ENCODE measurements around the gene ACTR3C.

The ACTR3C gene

DNA sequence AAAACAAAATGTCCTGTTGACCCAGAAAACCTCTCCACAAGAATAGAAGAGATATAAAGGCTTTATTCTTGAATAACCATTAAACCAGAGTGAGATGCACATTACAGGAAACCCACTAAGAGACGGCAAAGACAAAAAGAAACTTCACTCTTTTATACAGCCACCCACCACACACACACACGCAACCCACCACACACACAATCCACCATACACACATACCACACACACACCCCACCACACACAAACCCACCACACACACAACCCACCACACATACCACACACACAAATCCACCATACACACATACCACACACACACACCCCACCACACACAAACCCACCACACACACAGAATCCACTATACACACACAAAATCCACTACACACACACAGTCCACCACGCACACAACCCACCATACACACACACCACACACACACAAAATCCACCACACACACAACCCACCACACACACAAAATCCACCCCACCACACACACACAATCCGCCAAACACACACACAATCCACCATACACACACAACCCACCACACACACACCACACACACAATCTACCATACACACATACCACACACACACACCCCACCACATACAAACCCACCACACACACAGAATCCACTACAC is 35.8 kb upstream of the ACTR3C start:
- ATAC-seq = no peak

DNA sequence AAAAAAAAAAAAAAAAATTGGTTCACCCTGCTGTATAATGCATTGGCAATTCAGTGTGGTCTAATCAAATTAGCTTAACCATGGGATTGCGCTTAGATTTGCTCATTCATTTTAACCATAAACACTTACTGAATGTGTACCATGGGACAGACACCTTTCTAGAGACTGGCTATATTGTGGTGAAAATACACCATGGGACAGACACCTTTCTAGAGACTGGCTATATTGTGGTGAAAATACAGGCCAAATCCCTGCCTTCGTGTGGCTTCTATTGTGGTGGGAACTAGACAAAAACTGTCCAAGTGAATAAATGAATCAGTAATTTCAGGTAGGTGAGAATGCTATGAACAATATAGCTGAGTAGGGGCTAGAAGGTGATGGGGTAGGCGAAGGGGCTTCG is 35.1 kb upstream of the ACTR3C start:
- ATAC-seq = no peak

DNA sequence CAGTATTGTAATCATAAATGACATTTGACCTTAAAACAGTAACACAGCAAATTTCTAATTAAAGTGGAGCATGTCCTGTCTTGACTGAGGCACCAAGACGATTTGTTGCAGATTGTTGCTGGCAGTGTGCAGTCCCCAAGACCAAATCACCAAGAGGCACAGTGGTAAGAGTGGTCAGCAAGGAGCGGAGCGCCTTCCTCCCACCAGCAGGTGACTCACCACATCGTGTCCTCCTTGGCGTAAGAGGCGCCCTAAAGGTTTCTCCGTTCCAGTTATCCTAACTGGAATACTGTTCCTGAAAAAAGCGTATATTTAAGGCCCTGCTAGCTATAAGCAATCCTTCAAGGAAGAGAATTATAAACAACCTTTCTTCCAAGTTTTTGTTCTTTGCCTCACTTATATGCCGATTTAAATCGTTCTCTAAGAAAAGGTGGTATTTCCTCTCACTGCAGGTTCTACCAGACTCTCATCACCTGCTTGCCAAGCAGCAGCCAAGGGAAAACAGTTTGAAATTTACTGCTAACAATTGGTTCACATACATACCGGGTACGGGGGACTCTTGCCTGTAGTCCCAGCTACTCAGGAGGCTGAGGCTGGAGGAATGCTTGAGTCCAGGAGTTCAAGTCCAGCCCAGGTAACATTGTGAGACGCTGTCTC is 34.6 kb upstream of the ACTR3C start:
- ATAC-seq = peak in 1 of 2 donors; percentile 12

DNA sequence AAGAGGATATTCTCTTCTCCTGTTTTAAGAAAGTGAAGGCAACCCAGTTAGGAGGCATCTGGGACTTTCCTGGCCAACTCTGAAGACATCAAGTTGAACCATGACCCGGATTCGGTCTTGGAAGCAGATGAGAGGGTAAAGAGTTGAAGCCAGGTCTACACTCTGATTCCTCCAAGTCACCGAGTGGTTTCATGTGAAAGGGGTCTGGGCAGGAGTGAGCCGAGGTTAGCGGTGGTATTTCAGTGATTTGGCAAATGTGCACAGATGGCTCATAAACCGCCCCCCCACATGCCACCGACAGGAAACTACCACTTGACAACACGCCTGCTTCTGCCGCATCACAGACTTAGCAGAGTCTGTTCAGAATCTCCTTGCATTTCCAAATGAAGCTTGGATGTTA is 33.9 kb upstream of the ACTR3C start:
- peak; percentile 82 to 85 for ATAC-seq

DNA sequence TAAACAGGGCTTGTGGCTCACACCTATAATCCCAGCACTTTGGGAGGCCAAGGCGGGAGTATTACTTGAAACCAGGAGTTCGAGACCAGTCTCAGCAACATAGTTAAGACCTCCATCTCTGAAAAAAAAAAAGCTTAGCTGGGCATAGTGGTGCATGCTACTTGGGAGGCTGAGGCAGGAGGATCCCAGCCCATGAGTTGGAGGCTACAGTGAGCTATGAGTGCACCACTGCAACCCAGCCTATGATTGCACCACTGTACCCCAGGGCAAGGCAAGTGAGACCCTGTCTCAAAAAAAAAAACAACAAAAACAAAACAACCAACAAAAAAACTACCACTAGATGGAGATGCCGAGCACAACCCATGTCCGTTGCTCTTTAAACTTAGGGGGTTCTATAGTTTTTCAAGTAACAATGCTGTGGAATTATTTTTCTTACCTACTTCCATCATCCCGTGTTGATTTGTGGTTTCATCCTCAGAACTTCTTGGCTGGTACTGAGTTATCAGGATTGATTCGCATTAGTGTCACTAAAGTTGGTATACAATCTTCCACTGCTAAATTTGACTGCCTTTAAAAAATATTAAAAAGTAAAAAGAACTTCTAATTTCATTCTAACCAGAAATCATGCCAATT is 33.0 kb upstream of the ACTR3C start:
- ATAC-seq = no peak

DNA sequence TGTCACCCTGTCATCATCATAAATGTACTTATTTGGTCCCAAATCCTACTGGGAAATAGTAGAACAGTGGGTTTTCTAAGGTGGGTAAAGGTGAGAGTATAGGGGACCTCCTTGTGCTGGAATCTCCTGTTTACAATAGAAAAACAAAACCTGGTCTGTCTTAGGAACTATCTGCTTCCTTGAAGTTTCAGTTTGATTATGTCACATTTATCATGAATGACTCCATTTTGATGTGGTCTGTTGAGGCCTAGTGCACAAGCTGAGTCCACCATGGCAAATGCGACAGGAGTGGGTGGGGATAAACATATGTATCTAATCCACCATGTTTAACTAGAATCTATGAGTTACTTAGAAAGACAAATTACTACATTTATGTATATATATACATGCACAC is 32.3 kb upstream of the ACTR3C start:
- ATAC-seq = no peak

DNA sequence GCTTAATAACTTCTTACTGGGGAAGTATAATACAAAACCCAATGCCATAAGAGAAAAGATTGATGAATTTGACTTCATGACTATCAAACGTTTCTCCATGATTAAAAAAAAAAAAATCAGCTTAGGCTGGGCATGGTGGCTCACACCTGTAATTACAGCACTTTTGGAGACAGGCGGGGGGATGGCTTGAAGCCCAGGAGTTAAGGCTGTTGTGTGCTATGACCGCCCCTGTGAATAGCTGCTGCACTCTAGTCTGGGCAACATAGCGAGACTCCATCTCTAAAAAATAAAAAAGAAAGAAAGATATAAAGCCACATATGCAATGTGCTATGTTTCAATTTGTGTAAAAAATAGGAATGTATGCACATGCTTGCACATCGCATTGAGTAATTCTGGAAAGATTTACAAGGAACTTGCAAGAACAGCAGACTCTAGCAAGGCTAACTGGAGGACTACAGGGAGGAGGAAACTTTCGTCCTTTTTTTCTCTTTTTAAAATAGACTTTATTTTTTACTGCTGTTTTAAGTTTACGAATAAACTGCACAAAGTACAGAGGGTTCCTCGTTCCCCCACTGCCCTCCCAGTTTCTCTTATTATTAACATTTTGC is 28.3 kb upstream of the ACTR3C start:
- ATAC-seq = no peak

DNA sequence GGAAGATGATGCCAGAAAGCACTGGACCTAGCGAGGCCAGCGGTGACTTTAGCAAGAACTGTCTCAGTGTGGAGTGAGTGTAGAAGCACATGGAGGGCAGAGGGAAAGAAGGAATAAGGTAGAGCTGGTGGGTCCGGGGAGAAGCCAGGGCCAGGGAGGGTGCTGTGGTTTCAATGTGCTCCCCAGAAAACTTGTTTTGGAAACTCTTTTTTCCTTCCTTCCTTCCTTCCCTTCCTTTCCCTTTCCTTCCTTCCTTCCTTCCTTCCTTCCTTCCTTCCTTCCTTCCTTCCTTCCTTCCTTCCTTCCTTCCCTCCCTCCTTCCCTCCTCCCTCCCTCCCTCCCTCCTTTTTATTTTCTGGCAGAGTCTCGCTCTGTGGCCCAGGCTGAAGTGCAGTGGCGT is 23.6 kb upstream of the ACTR3C start:
- no peak for ATAC-seq

DNA sequence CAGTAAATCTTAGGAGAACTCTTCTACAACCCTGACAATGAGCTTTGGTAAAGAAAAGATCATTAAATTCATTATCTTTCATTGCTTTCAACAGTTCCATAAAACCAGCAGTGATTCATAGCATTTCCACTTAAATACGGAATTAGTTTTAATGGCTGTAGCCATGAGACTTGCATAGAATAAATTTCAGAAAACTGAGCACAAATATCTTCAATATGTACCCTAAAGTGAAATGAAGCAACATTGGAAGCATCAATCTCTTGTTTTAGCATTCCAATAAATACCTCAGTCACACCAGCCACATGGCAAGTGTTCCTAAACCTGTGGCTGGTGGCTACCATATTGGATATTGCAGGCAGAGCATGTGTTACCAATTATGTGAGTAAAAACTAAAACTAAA is 21.7 kb upstream of the ACTR3C start:
- ATAC-seq = no peak

DNA sequence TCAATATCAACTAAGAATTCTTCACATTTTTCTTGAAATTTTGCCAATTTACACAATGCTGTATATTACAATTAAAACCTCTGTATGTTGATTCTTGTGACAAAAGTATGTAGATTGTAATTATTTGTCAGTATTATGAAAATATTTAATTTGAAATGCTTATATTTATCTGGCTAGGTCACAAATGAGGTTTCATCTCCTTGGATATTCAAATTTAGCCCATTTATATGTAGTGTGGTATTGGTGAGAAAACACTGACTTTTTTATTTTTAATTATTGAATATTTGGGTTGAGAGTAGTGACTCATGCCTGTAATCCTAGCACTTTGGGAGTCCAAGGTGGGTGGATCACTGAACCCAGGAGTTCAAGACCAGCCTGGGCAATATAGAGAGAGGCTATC is 21.0 kb upstream of the ACTR3C start:
- no peak for ATAC-seq

DNA sequence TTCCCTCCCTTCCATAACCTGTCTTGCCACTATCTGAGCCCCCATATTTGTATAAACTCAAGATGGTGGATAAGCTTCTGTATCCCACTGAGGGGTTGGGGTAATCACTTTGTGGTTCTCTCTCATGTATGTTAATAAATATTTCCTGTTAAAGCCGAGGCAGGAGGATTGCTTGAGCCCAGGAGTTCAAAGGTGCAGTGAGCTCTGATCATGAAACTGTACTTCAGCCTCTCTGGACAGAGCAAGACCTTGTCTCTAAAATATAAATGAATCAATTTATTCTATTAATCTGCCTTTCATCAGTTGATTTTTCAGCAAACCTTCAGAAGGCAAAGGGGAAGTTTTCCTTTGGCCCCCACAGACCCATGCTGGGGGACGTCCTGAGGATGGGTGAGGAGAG is 19.9 kb upstream of the ACTR3C start:
- ATAC-seq = no peak

DNA sequence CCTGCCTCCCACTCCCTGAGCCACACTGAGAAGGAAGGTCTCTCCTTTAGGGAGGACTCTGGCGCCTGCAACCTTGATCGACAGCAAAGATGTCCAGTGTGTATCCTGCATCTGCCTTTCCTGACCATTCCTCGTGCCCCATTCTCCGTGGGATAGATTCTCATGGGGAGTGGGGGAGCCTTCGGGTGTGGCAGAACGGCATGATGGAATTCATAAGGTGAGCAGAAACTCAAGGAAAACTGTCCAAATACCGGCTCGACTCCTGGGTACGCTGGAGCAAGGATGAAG is 18.7 kb upstream of the ACTR3C start:
- no peak for ATAC-seq

DNA sequence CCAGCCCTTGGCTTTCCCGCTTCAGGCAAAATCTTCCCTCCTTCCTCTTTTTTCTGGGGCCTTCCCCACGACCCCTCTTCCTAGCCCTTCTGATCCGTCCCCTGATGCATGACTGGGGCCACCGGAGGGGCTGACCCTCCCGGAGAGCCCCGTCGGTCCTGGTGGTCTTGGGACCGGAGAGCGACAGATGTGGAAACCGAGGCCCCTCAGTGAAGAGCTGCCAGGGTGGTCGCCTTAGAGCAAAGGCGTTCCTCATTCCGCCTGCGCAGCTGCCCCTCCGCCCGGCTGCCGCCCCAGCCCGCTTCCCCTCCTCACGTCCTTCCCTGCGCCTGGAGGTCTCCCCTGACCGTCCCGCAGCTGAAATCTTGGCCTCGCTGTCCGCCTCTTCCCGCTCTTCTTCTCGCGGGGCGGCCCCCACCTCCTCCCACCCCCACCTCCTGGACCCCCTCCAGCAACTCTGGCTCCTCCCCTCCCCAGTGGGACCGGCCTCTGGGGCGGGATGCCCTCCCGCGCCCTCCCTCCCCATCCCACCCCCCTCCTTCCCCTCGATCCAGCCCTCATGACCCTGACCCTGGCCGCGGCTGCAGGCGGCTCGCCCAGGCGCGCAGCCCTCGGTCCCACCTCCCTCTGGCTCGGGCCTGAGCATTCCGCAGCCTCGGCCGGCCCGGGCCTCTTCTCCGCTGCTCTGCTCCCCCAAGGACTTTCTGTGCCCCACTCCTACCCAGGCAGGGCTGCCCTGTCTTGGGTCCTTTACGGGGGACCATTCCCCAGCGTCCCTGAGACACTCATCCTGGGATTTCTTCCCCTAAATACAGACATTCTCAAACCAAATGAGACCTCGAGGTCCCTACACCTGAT is 18.1 kb upstream of the ACTR3C start, which contains the start of gene RARRES2:
Gene RARRES2, minus strand, starts transcription at position 367 of the 858 bp plus-strand sequence. CDS start 1,020 bp downstream, outside the sequence.
- no peak for ATAC-seq

DNA sequence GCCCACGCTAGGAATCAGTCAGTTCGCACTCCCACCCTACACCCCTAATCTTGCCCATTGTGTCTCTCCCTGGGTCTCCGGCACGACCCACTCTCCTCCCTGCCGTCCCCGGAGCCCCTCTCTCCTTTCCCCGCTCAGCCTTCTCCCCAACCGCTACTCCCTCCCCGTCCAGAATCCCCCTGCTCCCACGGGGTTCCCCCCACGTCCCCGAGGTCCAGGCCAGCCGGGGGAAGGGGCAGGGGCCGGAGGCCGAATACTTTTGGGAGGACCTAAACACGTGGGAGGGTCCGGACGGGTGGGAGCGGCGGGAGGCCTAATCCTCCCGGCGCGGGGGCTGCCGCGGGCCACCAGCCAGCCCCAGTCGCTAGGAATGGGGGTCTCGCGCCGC is 17.5 kb upstream of the ACTR3C start:
- ATAC-seq = no peak

DNA sequence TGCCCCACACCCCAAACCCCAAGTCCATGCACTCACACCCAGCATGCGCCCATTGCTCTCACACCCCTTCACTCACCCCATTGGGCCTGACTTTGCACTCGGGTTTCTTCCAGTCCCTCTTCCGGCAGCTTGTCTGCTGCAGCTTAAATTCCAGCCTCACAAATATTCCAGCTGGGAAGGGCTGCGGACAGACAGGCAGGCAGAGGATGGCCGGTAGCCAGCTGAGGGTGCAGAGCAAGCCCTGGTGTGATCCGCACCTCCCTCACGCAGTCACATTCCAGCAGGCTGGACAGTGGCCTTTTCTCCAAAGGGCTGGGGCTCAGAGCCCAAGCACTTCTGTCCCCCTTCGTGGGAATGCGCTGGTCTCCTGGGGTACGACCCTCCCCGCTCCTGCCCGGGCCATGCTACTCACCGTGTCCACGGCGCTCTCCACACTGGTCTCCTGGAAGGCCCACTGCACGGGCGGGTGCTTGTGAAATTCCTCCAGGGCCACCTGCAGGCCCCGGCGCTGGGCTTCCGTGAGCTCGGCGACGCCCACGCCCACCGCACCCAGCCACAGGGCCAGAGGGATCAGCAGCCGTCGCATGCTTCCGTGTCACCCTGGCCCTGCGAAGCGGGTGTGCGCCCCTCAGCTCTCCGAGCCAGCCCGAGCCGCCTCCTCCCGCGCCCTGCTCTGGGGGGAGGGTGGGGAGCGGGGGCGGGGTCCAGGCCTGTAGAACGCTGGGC is 16.8 kb upstream of the ACTR3C start:
- ATAC-seq = peak; percentile 24 to 44

DNA sequence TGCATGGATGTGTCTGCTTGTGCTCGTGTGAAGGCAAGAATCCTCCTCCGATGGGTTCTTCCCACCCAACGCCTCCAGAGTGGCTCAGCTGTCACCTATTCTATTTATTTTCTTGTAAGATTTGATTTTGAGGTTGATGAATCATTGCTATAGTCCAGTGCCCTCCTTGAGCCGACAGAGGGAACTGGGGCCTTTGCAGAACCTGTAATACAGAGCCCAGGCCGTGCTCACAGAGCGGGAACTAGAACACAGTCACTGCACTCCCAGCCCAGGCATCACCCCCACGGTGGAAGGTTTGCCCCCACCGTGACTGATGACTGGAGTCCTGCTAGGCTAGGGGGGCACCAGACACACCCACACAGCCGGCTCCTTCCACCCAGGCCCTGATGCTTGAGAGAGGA is 16.1 kb upstream of the ACTR3C start:
- ATAC-seq = no peak

DNA sequence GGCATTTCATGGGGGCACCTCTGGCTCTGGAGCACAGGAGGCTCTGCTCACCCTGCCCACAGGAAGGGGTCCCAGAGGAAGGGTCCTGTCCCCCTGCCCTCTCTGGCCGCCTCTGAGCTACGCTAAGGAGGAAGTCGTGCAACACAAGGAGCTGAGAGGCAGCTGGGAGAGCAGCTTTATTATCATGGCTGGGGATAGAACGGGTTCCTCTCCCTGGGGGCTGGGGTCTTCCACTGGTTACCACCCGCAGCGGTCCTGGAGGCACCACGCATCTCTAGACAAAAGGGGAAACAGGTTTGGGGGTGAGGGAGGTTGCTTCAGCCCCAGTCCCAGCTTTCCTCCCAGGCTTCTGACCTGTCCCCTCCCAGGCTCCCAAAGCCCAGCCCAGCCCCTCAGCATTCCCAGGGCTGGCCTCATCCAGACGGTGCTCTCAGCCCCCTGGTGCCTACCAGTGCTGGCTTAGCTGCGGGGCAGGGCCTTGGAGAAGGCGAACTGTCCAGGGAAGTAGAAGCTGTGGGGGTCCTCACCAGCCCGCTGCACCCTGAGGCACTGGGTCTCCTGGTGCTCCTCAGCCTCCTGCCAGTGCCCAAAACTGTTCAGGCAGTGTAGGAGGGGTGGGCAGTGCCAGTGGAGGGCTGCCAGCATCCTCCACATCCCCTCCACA is 15.0 kb upstream of the ACTR3C start:
- no peak for ATAC-seq

DNA sequence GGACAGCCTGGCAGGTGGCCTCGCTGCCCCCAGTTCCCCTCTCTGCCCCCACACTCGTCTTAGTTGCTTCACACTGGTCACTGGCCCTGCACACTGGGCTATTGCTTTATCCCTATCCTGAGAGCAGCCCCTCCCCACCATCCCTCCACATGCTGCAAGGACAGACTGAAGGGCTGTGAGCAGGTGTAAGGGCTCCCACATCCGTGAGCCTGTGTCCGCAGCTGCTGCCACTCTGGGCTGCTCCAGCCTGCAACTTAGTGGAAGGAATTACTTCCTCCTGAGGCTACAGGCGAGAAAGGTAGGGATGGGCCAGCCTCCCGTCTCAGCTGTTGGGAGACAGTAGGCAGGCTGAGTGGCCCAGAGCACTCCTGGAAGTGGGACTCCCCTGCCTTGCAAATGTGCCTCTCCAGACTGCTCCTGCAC is 14.3 kb upstream of the ACTR3C start:
- ATAC-seq = no peak

DNA sequence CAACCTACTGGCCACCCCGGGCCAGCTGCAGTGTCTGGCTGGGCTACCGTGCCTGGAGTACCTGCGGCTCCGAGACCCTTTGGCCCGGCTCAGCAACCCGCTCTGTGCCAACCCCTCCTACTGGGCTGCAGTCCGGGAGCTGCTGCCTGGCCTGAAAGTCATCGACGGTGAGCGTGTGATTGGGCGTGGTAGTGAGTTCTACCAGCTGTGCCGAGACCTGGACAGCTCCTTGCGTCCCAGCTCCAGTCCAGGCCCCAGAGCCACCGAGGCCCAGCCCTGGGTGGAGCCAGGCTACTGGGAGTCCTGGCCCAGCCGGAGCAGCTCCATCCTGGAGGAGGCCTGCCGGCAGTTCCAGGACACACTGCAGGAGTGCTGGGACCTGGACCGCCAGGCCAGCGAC is 13.8 kb upstream of the ACTR3C start:
- no peak for ATAC-seq

DNA sequence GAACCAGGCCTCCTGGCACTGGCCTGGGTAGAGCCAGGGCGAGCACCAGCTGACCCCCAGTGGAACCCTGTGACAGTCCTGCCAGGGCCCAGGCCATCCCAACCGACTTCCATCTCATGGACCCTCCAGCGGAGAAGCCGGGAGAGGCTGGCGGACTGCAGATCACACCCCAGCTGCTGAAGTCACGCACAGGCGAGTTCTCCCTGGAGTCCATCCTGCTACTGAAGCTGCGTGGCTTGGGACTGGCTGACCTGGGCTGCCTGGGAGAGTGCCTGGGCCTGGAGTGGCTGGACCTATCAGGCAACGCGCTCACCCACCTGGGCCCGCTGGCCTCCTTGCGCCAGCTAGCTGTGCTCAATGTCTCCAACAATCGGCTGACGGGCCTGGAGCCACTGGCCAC is 13.4 kb upstream of the ACTR3C start:
- ATAC-seq = no peak

DNA sequence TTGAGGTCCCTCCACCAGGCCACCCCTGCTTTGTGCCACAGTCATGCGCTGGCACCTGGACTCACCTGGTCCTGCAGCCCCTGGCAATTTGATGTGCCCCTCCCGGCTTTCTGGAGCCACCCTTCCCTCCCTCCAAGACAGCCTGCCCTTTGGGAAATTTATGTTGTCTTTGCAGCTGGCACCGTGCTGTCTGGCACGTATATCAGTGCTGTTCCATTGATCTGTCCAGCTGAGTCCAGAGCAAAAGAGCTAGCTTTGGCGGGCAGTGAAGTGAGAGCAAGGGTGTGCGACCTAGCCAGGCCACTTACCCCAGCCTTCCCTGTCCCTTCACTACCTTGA is 12.4 kb upstream of the ACTR3C start:
- ATAC-seq = no peak
